Measurements from ENCODE around the gene TIAL1. TPM values are rescaled to one million over a fixed set of nuclear protein-coding genes. Genes with fewer than 3 reads are reported as not detected.

The TIAL1 gene
- total and polyA plus RNA-seq, 2 donors (not counting 1 experiment from before 2014, with no cell fraction given) = 38.5 to 116 TPM

- Histone ChIP-seq H3K27ac (ENCODE audit: insufficient read depth, low read length) (peak within 1 kb of the TSS; percentile 1), H3K4me3 (replicated peaks in 1 of 4; ENCODE audit: control extremely low read depth in 1 of 4, insufficient read depth in 1 of 4, low read depth in 3 of 4, low read length in 4 of 4) (peak within 1 kb of the TSS; percentile 60 to 87 (median 64)), H3K36me3 (ENCODE audit: control insufficient read depth, insufficient read depth, low read length) (no peaks in the 10 kb centered on the region), H3K79me2 (ENCODE audit: control insufficient read depth, insufficient read depth, low read length) (peaks cover 40% of the 10 kb centered on the region), H3K4me2 (ENCODE audit: extremely low read depth, insufficient read depth, low read length) (peak within 1 kb of the TSS; percentile 95), H4K20me1 (ENCODE audit: control insufficient read depth, extremely low read depth, insufficient read depth, low read length) (no peaks in the 10 kb centered on the region), H2AFZ (ENCODE audit: low read length) (peak within 1 kb of the TSS; percentile 48), H3K9ac (ENCODE audit: insufficient read depth, low read length) (peak within 1 kb of the TSS; percentile 65), H3K4me1 (ENCODE audit: control insufficient read depth, extremely low read depth, insufficient read depth, low read length) (peaks cover 11% of the 10 kb centered on the region), H3K27me3 (ENCODE audit: control insufficient read depth, insufficient read depth, low read length) (no peaks in the 10 kb centered on the region), H3K9me3 (ENCODE audit: control insufficient read depth, insufficient read depth, low read depth, low read length) (no peaks in the 10 kb centered on the region)
- no peak for TF ChIP-seq EZH2 (IDR thresholded peaks at IDR 0.05; ENCODE audit: low read length, missing control alignments)
- DNase-seq (ENCODE audit: low read depth in 2 of 2) = peak; percentile 74 to 84
These were observed 54.3 kb downstream of the TIAL1 start, which contains the start of gene RGS10 for GRCh38 chr10:119542357-119542987. TSS of gene RGS10 (minus strand) at chr10:119542719. CDS start at chr10:119542638, 81 bp downstream.

GRCh38 chr10:119541459-119542356 lies 55.1 kb downstream of the TIAL1 start:
- TF ChIP-seq EZH2 (IDR thresholded peaks at IDR 0.05; ENCODE audit: low read length, missing control alignments) (no peak), CTCF (conservative IDR thresholded peaks at IDR 0.05 in 1 of 2, IDR thresholded peaks at IDR 0.05 in 1 of 2; ENCODE audit: low read depth in 1 of 2, low read length in 2 of 2) (no peak)
- DNase-seq (ENCODE audit: low read depth in 2 of 2) = peak in 1 of 2 donors; percentile 19
- H3K4me1 ChIP-seq (ENCODE audit: control insufficient read depth, extremely low read depth, insufficient read depth, low read length) = peaks cover 11% of the 10 kb centered on the region
- H3K36me3 ChIP-seq (ENCODE audit: control insufficient read depth, insufficient read depth, low read length) = no peaks in the 10 kb centered on the region
- H3K9me3 ChIP-seq (ENCODE audit: control insufficient read depth, insufficient read depth, low read depth, low read length) = no peaks in the 10 kb centered on the region
- H3K4me3 ChIP-seq (replicated peaks in 1 of 4; ENCODE audit: control extremely low read depth in 1 of 4, insufficient read depth in 1 of 4, low read depth in 3 of 4, low read length in 4 of 4) = peak overlapping the region; percentile 60 to 87 (median 64)
- peaks cover 42% of the 10 kb centered on the region for H3K79me2 ChIP-seq (ENCODE audit: control insufficient read depth, insufficient read depth, low read length)
- H3K27me3 ChIP-seq (ENCODE audit: control insufficient read depth, insufficient read depth, low read length) = no peaks in the 10 kb centered on the region
- H3K27ac ChIP-seq (ENCODE audit: insufficient read depth, low read length) = peak overlapping the region; percentile 1
- H2AFZ ChIP-seq (ENCODE audit: low read length) = no peak overlapping the region
- peak overlapping the region; percentile 95 for H3K4me2 ChIP-seq (ENCODE audit: extremely low read depth, insufficient read depth, low read length)
- no peaks in the 10 kb centered on the region for H4K20me1 ChIP-seq (ENCODE audit: control insufficient read depth, extremely low read depth, insufficient read depth, low read length)
- peak overlapping the region; percentile 65 for H3K9ac ChIP-seq (ENCODE audit: insufficient read depth, low read length)

GRCh38 chr10:119541046-119541445 lies 55.7 kb downstream of the TIAL1 start:
- Histone ChIP-seq H4K20me1 (ENCODE audit: control insufficient read depth, extremely low read depth, insufficient read depth, low read length) (no peaks in the 10 kb centered on the region), H3K9me3 (ENCODE audit: control insufficient read depth, insufficient read depth, low read depth, low read length) (no peaks in the 10 kb centered on the region), H3K79me2 (ENCODE audit: control insufficient read depth, insufficient read depth, low read length) (peaks cover 47% of the 10 kb centered on the region), H3K4me2 (ENCODE audit: extremely low read depth, insufficient read depth, low read length) (peak overlapping the region; percentile 95), H2AFZ (ENCODE audit: low read length) (no peak overlapping the region), H3K27ac (ENCODE audit: insufficient read depth, low read length) (no peak overlapping the region), H3K27me3 (ENCODE audit: control insufficient read depth, insufficient read depth, low read length) (no peaks in the 10 kb centered on the region), H3K9ac (ENCODE audit: insufficient read depth, low read length) (no peak overlapping the region), H3K4me3 (replicated peaks in 1 of 4; ENCODE audit: control extremely low read depth in 1 of 4, insufficient read depth in 1 of 4, low read depth in 3 of 4, low read length in 4 of 4) (peak overlapping the region; percentile 60 to 87 (median 64)), H3K36me3 (ENCODE audit: control insufficient read depth, insufficient read depth, low read length) (no peaks in the 10 kb centered on the region), H3K4me1 (ENCODE audit: control insufficient read depth, extremely low read depth, insufficient read depth, low read length) (peaks cover 11% of the 10 kb centered on the region)
- DNase-seq (ENCODE audit: low read depth in 2 of 2) = peak; percentile 31 to 58
- TF ChIP-seq EZH2 (IDR thresholded peaks at IDR 0.05; ENCODE audit: low read length, missing control alignments) (no peak), CTCF (conservative IDR thresholded peaks at IDR 0.05 in 1 of 2, IDR thresholded peaks at IDR 0.05 in 1 of 2; ENCODE audit: low read depth in 1 of 2, low read length in 2 of 2) (no peak)

All from fibroblast of lung (primary cell).